WTC11 (cell line): Measurements from ENCODE around the gene SLC24A3.

Source experiments
- NFE2L1 ChIP-seq: sonication (generic); formaldehyde crosslinking; IDR thresholded peaks from 2 replicates; pipeline ENCODE4 v1.8.1; 2023; ENCODE audit warnings: missing genetic modification reagents
- NFYB ChIP-seq: sonication (generic); formaldehyde crosslinking; conservative IDR thresholded peaks from 2 replicates; pipeline ENCODE4 v1.8.0; 2022; ENCODE audit warnings: low read depth, missing genetic modification reagents
- NR3C1 ChIP-seq: sonication (generic); formaldehyde crosslinking; conservative IDR thresholded peaks from 2 replicates; pipeline ENCODE4 v1.8.1; 2023; ENCODE audit warnings: low read depth, mild to moderate bottlenecking, missing genetic modification reagents
- TP53 ChIP-seq: sonication (generic); formaldehyde crosslinking; IDR thresholded peaks from 2 replicates; pipeline ENCODE4 v1.8.1; 2023; ENCODE audit warnings: mild to moderate bottlenecking, missing genetic modification reagents
- ZNF138 ChIP-seq: sonication (generic); formaldehyde crosslinking; conservative IDR thresholded peaks from 2 replicates; pipeline ENCODE4 v1.8.1; 2022; ENCODE audit warnings: mild to moderate bottlenecking, moderate library complexity, missing genetic modification reagents
- TF ChIP-seq, protein P1 (sequence below): fragments of 200-600 bp; IDR thresholded peaks from 2 replicates; pipeline ENCODE4 v1.8.0; 2022; ENCODE audit warnings: antibody characterized with exemption
- TF ChIP-seq, protein P2 (sequence below): sonication (generic); formaldehyde crosslinking; IDR thresholded peaks from 2 replicates; pipeline ENCODE4 v1.8.1; 2023; ENCODE audit warnings: mild to moderate bottlenecking, missing genetic modification reagents, moderate library complexity
- TF ChIP-seq, protein P3 (sequence below): sonication (generic); formaldehyde crosslinking; IDR thresholded peaks from 2 replicates; pipeline ENCODE4 v1.8.0; 2022; ENCODE audit warnings: mild to moderate bottlenecking, missing genetic modification reagents
- TF ChIP-seq, protein P4 (sequence below): sonication (generic); formaldehyde crosslinking; IDR thresholded peaks from 2 replicates; pipeline ENCODE4 v1.8.0; 2023; ENCODE audit warnings: missing genetic modification reagents
- TF ChIP-seq, protein P5 (sequence below): sonication (generic); formaldehyde crosslinking; IDR thresholded peaks from 2 replicates; pipeline ENCODE4 v1.8.0; 2022; ENCODE audit warnings: missing genetic modification reagents
- TF ChIP-seq, protein P6 (sequence below): sonication (generic); formaldehyde crosslinking; IDR thresholded peaks from 2 replicates; pipeline ENCODE4 v1.8.1; 2022; ENCODE audit warnings: low read depth, missing genetic modification reagents, borderline replicate concordance

DNA sequence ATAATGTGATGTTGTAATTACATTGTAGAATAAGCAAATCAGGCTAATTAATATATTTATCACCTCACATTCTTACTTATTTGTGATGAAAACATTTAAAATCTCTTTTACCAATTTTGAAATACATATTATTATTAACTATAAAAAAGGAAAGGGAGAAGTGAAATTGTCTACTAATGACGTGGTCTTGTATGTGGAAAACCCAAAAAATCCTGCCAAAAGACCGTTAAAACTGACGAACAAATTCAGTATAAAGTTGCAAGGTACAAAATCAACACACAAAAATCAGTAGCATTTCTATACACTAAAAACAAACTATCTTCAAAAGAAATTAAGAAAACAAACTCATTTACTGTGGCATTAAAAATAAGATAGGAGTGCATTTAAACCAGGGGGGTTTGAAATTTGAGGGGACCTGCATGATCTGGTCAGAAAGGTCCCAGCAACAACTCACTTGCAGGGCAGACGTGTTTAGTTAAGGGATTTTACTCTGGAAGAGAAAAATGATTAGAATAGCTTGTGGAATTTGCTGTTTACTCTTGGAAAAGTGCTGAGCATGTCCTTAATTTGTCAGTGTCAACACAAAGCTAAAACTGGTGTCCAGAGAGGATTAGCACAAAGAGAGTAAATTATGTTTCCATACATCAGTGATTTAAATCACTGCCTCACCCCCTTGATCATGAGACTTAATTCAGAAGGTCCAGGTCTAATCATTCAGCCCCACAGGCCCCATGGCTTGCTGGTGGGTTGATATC lies 310.6 kb downstream of the SLC24A3 start:
- TF ChIP-seq, protein P1, sequence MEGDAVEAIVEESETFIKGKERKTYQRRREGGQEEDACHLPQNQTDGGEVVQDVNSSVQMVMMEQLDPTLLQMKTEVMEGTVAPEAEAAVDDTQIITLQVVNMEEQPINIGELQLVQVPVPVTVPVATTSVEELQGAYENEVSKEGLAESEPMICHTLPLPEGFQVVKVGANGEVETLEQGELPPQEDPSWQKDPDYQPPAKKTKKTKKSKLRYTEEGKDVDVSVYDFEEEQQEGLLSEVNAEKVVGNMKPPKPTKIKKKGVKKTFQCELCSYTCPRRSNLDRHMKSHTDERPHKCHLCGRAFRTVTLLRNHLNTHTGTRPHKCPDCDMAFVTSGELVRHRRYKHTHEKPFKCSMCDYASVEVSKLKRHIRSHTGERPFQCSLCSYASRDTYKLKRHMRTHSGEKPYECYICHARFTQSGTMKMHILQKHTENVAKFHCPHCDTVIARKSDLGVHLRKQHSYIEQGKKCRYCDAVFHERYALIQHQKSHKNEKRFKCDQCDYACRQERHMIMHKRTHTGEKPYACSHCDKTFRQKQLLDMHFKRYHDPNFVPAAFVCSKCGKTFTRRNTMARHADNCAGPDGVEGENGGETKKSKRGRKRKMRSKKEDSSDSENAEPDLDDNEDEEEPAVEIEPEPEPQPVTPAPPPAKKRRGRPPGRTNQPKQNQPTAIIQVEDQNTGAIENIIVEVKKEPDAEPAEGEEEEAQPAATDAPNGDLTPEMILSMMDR = no peak
- TF ChIP-seq NR3C1 (CRISPR knock-in tag) (no peak), ZNF138 (no peak), TP53 (CRISPR knock-in tag) (no peak), NFE2L1 (CRISPR knock-in tag) (no peak), NFYB (no peak)
- TF ChIP-seq, protein P2, sequence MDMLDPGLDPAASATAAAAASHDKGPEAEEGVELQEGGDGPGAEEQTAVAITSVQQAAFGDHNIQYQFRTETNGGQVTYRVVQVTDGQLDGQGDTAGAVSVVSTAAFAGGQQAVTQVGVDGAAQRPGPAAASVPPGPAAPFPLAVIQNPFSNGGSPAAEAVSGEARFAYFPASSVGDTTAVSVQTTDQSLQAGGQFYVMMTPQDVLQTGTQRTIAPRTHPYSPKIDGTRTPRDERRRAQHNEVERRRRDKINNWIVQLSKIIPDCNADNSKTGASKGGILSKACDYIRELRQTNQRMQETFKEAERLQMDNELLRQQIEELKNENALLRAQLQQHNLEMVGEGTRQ = no peak
- TF ChIP-seq, protein P3, sequence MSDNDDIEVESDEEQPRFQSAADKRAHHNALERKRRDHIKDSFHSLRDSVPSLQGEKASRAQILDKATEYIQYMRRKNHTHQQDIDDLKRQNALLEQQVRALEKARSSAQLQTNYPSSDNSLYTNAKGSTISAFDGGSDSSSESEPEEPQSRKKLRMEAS (CRISPR knock-in tag) = no peak
- TF ChIP-seq, protein P4, sequence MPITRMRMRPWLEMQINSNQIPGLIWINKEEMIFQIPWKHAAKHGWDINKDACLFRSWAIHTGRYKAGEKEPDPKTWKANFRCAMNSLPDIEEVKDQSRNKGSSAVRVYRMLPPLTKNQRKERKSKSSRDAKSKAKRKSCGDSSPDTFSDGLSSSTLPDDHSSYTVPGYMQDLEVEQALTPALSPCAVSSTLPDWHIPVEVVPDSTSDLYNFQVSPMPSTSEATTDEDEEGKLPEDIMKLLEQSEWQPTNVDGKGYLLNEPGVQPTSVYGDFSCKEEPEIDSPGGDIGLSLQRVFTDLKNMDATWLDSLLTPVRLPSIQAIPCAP (CRISPR knock-in tag) = no peak
- TF ChIP-seq, protein P5, sequence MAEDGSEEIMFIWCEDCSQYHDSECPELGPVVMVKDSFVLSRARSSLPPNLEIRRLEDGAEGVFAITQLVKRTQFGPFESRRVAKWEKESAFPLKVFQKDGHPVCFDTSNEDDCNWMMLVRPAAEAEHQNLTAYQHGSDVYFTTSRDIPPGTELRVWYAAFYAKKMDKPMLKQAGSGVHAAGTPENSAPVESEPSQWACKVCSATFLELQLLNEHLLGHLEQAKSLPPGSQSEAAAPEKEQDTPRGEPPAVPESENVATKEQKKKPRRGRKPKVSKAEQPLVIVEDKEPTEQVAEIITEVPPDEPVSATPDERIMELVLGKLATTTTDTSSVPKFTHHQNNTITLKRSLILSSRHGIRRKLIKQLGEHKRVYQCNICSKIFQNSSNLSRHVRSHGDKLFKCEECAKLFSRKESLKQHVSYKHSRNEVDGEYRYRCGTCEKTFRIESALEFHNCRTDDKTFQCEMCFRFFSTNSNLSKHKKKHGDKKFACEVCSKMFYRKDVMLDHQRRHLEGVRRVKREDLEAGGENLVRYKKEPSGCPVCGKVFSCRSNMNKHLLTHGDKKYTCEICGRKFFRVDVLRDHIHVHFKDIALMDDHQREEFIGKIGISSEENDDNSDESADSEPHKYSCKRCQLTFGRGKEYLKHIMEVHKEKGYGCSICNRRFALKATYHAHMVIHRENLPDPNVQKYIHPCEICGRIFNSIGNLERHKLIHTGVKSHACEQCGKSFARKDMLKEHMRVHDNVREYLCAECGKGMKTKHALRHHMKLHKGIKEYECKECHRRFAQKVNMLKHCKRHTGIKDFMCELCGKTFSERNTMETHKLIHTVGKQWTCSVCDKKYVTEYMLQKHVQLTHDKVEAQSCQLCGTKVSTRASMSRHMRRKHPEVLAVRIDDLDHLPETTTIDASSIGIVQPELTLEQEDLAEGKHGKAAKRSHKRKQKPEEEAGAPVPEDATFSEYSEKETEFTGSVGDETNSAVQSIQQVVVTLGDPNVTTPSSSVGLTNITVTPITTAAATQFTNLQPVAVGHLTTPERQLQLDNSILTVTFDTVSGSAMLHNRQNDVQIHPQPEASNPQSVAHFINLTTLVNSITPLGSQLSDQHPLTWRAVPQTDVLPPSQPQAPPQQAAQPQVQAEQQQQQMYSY (CRISPR knock-in tag) = no peak
- TF ChIP-seq, protein P6, sequence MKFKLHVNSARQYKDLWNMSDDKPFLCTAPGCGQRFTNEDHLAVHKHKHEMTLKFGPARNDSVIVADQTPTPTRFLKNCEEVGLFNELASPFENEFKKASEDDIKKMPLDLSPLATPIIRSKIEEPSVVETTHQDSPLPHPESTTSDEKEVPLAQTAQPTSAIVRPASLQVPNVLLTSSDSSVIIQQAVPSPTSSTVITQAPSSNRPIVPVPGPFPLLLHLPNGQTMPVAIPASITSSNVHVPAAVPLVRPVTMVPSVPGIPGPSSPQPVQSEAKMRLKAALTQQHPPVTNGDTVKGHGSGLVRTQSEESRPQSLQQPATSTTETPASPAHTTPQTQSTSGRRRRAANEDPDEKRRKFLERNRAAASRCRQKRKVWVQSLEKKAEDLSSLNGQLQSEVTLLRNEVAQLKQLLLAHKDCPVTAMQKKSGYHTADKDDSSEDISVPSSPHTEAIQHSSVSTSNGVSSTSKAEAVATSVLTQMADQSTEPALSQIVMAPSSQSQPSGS (CRISPR knock-in tag) = no peak
